ENCODE results near the gene ANKRD40CL.
"Not testable (repeated sequence)": the region's sequence is repeated elsewhere in the genome, so short reads cannot be mapped to it uniquely, and the experiment has no call there.

The ANKRD40CL gene

GRCh38 chr17:50767446-50767845 is at the start of gene ANKRD40CL:
TSS of gene ANKRD40CL (minus strand) at chr17:50767518. CDS start at chr17:50766913, 605 bp downstream.
- DNase-seq (ENCODE audit: low read depth in 2 of 2) = no peak

- no peak for DNase-seq (ENCODE audit: low read depth in 2 of 2)
Observed at GRCh38 chr17:50816271-50816670, 49.0 kb upstream of the ANKRD40CL start.

- DNase-seq (ENCODE audit: low read depth in 2 of 2) = no peak
Observed at GRCh38 chr17:50815400-50815799, 48.1 kb upstream of the ANKRD40CL start.

- DNase-seq (ENCODE audit: low read depth in 2 of 2) = no peak
Observed at GRCh38 chr17:50813583-50813982, 46.3 kb upstream of the ANKRD40CL start.

- DNase-seq (ENCODE audit: low read depth in 2 of 2) = no peak
Observed at GRCh38 chr17:50808888-50809287, 41.6 kb upstream of the ANKRD40CL start.

GRCh38 chr17:50808413-50808812 is 41.1 kb upstream of the ANKRD40CL start:
- DNase-seq (ENCODE audit: low read depth in 2 of 2) = no peak

GRCh38 chr17:50807675-50808074 is 40.4 kb upstream of the ANKRD40CL start:
- DNase-seq (ENCODE audit: low read depth in 2 of 2) = no peak

GRCh38 chr17:50807009-50807408 is 39.7 kb upstream of the ANKRD40CL start:
- no peak for DNase-seq (ENCODE audit: low read depth in 2 of 2)

GRCh38 chr17:50806141-50806643 is 38.9 kb upstream of the ANKRD40CL start:
- no peak for DNase-seq (ENCODE audit: low read depth in 2 of 2)

- no peak for DNase-seq (ENCODE audit: low read depth in 2 of 2)
Observed at GRCh38 chr17:50805486-50805885, 38.2 kb upstream of the ANKRD40CL start.

GRCh38 chr17:50804749-50805475 is 37.6 kb upstream of the ANKRD40CL start:
- DNase-seq (ENCODE audit: low read depth in 2 of 2) = not testable (repeated sequence)

- no peak for DNase-seq (ENCODE audit: low read depth in 2 of 2)
Observed at GRCh38 chr17:50803676-50804075, 36.4 kb upstream of the ANKRD40CL start.

GRCh38 chr17:50802609-50803571 is 35.6 kb upstream of the ANKRD40CL start:
- DNase-seq (ENCODE audit: low read depth in 2 of 2) = no peak

- no peak for DNase-seq (ENCODE audit: low read depth in 2 of 2)
Observed at GRCh38 chr17:50800196-50800700, 32.9 kb upstream of the ANKRD40CL start.

- no peak for DNase-seq (ENCODE audit: low read depth in 2 of 2)
Observed at GRCh38 chr17:50799582-50799981, 32.3 kb upstream of the ANKRD40CL start.

GRCh38 chr17:50798424-50799288 is 31.3 kb upstream of the ANKRD40CL start:
- no peak for DNase-seq (ENCODE audit: low read depth in 2 of 2)

- DNase-seq (ENCODE audit: low read depth in 2 of 2) = no peak
Observed at GRCh38 chr17:50797135-50797810, 30.0 kb upstream of the ANKRD40CL start.

GRCh38 chr17:50794361-50794760 is 27.0 kb upstream of the ANKRD40CL start:
- no peak for DNase-seq (ENCODE audit: low read depth in 2 of 2)

- DNase-seq (ENCODE audit: low read depth in 2 of 2) = no peak
Observed at GRCh38 chr17:50793007-50793406, 25.7 kb upstream of the ANKRD40CL start.

GRCh38 chr17:50792132-50792531 is 24.8 kb upstream of the ANKRD40CL start:
- DNase-seq (ENCODE audit: low read depth in 2 of 2) = no peak

- no peak for DNase-seq (ENCODE audit: low read depth in 2 of 2)
Observed at GRCh38 chr17:50790618-50791017, 23.3 kb upstream of the ANKRD40CL start.
